HG02798 (cell line): ENCODE results near the gene MCAM.
A peak's percentile ranks its signal among the peaks of the same experiment; 100 is the strongest.

Experiments used
- ATAC-seq: cut with Tn5 transposase; IDR thresholded peaks from one replicate; pipeline ENCODE4 v1.9.1; 2021; ENCODE audit warnings: mild to moderate bottlenecking; ENCODE audit not compliant: unreplicated experiment, poor library complexity

MCAM gene

DNA sequence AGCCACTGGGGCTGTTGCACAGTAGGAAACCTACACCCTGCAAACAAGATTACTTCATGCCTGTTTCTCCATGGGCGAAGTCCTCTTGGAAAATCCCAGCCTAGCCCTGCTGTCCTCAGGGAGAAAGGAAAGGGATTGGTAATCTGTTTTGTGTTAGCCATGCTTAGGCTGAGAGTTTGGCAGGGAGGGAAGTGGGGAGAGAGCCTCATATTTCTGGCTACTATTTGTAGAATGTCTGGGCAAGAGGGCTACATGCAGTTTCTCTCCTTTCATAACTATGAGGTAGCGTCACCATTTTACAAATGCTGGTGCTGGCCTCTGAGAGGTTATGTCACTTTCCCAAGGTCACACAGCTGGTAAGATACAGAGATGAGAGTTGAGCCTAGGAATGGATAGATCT, 30.3 kb upstream of the MCAM start:
- ATAC-seq = no peak

DNA sequence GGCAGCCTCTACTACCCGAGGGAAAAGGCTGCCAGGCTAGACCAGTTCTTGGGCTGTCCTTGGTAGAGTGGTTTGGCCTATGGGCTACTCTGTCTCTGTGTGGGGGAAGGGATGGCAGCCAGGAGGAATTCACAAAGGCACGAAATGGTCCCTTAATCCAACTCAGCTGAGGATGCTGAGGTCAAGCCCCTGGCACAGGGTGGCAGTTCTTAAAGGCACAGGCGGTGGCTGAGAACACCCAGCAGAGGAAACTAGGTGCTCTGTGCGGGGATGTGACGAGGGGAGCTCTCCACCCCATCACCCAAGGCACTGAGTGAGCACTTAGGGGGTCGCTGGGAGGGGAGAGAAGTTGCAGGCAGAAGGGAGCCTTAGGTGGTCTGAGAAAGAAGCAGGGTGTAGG, 29.7 kb upstream of the MCAM start, which contains the start of gene MFRP:
Gene MFRP (minus strand): TSS at position 101 of the 400 bp plus-strand sequence. CDS start 192 bp downstream, outside the sequence.
- ATAC-seq = no peak

DNA sequence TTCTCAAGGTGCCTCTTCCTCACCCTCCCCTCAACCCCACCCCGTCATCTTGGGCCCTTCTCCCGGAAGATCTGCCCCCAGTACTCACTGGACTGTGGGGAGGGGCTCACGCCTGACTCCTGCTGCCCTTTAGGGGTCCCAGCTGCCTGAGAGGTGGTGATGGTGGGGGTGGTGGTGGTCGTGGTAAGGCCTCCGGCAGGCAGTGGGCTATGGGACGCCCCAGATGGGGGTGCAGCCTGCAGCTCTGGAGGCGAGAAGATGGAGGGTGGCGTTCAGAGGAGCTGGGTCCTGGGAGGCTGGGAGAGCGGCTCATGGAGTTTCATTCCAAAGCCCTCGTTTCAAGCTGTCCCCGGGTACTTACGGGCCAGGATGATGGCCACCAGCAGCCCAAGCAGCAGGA, 28.8 kb upstream of the MCAM start:
- ATAC-seq = no peak

DNA sequence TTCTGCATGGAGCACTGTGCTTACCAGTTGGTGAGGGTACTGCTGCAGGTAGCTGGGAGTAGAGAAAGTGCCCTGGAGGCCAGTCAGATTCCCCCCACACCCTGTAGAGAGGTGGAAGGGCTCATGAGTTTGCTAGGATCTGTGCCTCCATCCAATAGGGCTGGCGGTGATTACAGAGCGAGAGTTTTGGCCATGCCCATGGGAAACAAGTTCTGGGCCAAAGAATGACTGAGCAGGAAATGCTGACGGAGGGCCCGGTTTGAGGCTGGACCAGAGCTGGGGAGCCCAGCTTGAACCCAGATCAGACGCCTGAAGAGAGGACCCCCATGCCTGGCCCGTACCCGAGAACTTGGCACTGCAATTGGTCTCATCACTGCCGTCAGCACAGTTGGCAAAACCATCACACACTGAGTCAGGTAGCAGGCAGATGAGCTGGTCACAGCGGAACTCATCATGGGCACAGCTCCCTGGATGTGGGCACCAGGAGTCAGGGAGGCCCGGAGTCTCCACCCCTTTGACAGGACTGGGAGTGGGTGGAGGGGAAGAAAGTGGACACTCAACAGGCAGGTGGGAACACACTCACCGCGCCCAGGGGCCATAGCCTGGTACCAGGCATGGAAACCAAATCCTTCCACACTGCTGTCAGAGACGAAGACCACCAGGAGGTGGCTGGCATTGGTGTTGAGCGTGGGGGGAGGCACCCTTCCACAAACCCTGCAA, 27.5 kb upstream of the MCAM start:
- no peak for ATAC-seq

DNA sequence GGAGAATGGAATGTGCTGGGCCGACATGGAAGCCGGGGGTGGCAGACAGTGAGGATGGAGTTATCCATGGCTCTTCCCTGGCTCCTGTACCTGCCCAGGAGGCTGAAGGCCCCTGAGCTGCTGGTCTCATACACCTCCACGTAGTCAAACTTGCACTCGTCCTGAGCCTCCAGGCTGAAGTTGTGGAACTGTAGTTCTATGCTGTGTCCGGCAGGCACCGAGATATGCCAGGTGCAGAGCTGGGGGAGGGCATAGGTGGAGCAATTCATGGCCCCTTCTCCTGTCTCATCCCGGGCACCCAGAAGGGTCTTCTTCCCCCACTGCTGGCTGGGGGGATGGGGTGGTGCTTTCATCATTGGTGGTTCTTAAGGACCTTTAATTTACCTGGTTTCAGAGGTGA, 26.8 kb upstream of the MCAM start:
- no peak for ATAC-seq

DNA sequence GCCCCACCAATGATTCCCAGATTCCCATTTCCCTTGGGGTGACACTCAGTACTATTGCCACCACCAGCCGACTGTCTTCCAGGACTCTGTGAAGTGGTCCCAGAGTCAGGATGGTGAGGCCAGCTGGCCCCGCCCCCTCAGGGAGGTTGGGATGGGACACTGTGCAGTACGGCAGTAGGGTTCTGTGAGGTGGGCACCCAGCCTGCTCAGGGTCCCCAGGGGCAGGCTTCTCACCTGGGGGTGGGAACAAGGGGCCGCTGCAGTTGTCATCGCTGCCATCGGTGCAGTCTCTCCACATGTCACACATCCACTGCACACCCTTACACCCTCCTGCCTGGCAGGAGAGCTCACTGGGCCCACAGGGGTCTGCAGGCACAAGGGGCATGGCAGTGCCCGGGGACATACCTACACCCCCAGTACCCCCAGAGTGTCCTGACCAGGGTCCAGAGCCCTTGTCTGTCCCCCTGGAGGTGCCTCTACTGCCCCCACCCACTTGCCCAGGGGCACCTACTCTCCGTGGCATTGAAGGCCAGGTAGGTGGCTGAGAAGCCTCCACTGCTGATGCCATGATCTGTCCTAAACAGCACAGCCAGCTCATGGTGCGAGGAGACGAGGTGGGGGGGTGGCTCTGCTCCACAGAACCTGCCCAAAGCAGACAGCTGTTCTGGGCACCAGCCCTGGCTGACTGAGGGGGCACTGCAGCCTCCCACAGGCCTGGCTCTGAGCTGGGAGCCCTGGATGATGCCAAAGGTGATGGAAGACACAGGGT, 25.6 kb upstream of the MCAM start:
- ATAC-seq = no peak

DNA sequence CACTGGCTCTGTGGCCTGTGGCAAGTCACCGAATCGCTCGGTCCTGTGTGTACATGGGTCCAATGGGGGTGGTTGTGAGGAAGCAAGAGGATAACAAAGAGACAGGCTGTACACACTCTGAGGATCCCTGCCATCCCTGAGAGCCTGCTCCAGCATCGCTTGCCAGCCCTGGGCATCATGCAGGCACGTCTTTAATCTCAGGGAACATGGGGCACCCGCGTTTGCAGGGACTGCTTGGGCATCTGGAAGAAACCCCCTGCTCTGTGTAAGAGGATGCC, 25.0 kb upstream of the MCAM start:
- ATAC-seq = no peak

DNA sequence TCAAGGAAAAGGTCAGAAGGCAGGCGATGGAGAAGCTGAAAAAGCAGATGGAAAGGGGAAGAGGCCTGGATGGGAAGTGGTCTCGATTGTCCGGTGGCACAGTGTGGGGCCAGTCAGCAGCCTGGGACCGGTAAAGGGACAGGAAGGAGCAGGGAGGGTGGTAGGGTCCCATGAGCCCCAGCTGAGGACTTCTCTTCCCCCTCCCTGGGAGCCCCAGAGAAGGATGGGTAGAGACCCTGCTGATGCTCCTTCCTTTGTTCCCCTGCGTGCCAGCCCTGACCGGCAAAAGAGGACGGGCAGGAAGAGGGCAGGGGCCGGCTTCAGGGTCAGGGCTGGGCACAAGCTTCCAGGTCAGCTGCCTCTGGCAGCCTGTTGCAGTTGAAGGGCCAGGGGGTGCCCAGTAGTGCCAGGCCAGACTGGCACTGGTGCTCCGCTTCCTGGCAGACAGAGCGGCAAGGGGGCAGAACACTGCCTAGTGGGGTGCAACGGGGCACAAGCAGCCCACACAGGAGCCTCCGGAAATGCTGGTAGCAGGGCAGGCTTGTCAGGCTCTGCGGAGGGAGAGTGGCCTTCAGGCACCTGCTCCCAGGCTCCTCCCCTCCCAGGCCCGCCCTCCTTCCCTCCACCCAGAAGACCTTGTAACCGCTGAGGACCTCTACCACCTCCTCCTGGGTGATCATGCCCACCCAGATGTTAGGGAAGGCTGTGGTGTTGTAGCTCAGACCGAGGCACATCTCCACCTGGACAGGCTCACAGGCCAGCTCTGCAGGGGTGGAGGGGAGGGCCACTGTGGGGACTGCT, 24.5 kb upstream of the MCAM start:
- ATAC-seq = no peak

DNA sequence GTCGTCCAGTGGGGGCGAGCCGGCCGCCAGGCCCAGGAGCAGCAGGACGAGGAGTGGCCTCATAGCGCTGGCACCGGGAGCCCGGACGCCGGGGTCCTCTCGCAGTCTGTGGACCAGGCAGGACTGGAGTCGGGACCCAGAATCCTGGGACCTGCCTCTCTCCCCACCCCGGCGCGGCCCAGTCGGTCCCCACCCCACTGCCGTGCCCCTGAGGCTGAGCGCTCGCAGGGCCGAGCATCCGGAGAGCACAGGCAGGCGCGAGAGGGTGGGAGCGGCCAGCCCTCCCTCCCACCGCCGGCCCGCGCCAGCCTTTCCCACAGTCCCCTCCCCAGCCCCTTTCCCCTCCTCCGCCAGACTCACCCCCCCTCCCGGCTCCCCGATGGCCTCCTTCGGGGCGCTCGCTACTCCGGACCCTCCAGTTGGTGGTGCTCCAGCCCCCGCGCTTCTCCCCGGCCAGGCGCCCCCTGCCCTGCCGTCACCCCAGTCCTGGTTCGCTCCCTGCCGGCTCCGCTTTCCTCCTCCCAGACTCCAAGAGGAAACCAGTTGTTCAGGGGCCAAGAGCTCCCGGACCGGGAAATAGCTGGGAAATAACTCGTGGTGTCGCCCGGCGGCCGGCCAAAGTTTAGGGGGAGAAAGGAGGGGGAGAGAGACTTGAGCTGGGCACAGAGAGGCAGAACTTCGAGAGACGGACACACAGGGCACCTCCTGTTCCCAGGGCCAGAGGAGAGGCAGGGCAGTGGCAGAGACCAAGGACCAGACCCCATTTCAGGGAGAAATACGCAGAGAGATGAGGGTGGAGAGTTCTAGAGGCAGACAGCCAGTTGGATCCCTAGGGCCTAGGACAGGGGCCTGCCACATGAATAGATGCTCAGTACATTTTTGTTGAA, 23.6 kb upstream of the MCAM start, which contains the start of gene C1QTNF5:
Gene C1QTNF5 (minus strand): TSS at position 549 of the 887 bp plus-strand sequence. CDS start 486 bp downstream, at position 63.
- no peak for ATAC-seq

DNA sequence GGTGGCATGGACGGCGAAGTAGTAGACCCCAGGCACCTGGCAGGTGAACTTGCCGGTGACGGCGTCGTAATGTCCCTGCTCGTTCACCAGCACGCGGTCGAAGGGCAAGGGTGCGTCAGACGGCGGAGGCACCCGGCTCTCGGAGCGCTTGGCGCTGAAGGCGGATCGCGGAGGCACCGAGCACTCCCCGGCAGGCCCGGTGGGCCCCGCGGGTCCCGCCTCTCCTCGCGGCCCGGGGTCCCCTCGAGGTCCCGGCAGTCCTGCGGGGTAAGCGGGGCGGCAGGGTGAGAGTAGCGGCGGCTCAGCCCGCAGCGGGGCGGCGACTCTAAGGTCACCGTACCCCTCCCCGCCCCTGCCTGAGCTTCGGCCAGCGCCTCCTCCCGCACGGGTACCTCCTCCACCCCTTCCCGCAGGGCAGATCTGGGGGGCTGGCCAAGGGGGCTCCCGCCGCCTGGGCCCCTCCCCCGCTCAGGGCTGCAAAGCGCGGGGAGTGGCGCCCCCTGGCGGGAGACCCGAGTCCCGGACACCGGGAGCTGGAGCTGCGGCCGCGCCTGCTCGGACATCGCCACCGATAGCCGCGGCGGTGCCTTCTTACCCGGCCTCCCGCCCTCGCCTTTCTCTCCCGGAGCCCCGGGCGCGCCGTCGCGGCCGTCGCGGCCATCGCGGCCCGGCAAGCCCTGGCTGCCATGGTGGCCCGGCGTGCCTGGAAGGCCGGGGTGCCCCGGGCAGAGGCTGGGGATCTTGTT, 22.8 kb upstream of the MCAM start:
- ATAC-seq = peak; percentile 36

DNA sequence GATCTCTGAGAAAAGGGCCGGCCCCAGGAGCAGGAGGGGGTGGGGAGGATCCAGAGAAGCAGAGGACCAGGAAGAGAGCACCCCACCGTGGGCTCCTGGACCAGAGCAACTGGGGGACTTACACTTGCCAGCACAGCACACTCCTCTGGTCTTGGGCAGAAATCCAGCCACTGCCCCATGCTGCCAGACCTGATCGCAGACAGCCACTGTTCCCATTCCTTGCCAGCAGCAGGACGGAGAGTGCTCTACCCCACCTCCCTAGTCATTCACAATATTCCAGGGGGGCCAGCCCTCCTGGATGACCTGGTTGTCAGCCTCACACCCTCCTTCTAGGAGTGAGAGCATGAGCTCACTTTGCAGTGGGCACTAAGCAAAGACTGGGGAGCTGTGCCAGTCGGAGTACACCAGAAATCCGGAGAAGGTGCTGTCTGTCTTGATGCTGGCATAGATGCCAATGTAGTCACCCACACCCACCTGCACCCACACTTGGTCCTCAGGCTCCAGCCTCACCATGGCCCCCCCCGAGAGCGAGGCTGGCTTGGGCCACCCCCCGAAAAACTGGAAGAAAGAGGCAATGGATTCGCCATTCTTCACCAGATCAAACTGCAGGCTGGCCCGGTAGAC, 22.1 kb upstream of the MCAM start:
- ATAC-seq = no peak

DNA sequence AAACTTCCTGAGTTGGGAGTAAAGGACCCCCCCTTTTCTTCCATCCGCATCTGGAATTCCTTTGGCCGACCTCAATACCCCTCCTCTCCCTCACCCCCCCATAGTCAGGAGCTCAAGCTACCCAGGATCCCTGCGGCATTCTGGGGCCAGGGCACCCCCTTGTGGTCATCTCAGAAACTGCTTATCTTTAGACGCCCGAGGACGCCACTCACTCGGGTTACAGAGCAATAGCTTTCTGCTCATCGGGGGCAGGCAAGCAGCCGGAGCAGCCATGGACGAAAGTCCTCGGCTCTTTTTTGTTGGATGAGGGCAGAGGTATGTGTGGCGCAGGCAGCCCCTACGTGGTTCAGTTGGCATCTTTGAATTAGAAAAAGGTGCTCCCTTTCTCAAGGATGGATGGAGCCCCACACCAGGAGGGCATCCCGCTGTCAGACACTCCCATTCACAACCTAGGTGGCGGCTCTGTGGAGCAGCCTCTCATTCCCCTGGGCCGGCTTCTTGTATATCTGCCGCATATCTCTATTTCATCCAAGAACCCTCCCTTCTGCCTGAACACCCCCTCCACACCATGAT, 21.5 kb upstream of the MCAM start:
- peak; percentile 22 for ATAC-seq

DNA sequence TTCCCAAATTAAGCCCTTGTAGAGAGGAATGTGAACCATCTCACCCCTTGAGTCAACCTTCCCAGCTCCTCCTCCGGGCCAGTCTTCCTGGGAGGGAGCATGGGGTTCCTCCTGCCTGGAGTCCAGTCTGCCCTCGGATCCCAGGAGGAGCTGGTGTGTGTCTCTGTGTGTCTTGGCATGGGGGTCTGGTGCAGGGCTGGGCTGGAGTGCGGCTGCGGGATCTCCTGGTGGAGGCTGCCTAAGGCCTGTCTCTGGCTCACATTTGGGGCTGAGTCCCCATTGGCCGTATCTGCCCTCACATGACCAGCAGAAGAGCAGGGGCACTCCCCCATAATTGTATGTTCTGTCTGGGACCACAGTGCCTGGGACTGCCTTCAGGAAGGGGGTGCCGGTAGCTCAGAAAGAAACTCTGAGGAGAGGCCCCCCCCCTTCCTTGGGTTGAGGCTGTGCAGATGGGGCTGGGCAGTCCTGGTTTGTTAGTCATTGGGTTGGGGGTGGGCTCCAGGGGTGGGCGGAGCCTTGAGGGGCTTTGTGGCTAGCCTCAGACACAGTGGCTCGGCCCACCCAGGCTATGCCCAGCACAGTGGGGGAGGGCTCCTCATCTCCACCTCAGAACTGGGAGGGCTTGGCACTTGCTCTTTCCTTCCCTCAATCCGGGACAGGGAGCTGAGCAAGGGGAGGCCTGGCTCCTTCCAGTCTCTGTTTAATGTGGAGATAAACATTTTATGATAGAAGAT, 20.8 kb upstream of the MCAM start:
- ATAC-seq = no peak

DNA sequence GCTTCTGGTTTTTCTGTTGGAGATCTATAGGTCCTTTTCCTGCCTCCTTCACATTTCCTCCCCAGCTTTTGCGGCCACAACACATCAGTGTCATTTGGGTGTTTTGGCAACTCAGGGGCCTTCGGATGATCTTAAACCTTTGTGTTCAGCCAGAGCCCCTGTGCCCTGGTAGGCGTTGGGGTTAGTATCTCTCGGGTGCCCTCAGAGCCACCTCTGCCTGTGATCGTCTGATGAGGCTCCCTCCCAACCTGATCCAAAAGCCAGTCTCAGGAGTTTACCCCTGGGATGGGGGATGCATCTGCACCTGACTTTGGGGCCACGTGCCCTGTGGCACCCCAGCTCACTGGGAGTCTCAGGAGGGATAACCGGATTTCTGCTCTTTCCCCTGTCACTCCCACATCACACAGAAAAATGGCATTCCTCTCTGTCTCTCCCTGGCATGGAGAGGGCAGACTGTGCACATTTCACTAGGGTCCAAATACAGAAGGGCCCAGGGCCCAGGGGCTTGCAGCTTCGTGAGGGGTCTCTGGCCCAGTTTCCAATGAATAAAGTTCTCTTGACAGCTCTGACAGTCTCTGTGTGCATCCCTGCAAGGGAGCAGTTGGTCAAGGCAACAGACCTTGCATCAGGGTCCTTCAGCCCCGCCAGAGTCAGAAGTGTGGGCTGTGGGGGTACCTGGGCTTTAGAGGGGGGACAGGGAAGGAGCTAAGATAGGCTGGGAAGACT, 20.0 kb upstream of the MCAM start:
- ATAC-seq = no peak

DNA sequence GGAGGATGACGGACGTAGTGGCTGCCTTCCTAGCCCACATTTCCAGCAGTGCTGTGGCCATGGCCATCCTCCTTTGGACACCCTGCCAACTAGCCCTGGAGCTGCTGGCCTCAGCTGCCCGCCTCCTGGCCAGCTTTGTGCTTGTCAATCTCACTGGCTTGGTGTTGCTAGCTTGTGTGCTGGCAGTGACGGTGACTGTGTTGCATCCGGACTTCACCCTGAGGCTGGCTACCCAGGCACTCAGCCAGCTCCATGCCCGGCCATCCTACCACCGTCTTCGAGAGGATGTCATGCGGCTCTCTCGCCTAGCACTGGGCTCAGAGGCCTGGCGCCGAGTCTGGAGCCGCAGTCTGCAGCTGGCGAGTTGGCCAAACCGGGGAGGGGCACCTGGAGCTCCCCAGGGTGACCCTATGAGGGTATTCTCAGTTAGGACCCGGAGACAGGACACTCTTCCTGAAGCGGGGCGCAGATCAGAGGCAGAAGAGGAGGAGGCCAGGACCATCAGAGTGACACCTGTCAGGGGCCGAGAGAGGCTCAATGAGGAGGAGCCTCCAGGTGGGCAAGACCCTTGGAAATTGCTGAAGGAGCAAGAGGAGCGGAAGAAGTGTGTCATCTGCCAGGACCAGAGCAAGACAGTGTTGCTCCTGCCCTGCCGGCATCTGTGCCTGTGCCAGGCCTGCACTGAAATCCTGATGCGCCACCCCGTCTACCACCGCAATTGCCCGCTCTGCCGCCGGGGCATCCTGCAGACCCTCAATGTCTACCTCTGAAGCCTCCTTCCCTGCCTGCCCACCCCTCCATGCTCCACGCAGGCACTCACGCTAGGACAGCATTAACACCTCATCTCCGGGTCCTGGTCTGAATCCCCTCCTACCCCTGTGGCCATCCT, 19.0 kb upstream of the MCAM start:
- ATAC-seq = no peak

DNA sequence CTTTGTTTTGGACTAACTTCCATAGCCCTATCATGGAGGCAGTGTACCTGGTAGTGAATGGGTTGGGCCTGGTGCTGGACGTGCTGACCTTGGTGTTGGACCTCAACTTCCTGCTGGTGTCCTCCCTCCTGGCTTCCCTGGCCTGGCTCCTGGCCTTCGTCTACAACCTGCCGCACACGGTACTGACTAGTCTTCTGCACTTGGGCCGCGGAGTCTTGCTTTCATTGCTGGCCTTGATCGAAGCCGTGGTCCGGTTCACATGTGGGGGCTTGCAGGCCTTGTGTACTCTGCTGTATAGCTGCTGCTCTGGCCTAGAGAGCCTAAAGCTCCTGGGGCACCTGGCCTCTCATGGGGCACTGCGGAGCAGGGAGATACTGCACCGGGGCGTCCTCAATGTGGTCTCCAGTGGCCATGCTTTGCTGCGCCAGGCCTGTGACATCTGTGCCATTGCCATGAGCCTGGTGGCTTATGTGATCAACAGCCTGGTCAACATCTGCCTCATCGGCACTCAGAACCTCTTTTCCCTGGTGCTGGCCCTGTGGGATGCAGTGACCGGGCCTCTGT, 18.2 kb upstream of the MCAM start:
- ATAC-seq = no peak
